ENCODE measurements around the gene SUGCT.

SUGCT gene

DNA sequence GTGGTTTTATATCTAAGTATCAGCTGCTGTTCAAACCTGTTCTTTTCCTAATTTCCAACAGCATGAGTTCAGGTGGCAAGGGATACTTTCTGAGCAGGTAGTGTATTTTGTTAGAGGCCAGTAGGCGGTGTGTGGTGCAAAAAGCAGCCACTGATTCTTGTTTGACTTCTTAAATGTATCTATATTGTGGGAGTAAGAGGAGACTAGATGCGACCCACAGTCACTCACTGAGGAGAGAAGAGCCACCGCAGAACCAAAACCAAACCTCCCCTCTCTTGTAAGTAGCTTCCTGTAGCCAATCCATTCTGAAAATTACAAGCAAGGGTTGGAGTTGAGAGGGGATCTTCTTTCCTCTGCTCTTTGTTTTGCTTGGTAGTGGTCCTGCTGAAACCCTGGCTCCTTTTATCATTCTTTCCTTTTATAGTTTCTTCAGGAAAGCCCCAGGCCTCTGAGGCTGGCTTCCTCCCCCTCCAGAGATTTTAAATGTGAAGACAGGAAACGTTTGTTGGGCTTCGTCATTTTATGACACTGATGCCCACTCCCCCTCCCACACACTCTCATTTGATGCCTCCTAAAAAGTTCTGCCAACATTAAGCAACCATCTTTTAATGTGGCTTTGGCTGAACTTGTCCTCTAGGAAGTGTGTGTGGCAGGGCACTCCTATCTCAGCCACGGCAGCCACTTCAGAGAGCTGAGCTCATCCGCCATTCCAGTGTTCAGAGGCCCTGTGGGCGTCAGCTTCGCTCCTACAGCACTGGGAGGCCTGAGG, 566.0 kb downstream of the SUGCT start:
- DNase-seq, result peak; percentile 3

DNA sequence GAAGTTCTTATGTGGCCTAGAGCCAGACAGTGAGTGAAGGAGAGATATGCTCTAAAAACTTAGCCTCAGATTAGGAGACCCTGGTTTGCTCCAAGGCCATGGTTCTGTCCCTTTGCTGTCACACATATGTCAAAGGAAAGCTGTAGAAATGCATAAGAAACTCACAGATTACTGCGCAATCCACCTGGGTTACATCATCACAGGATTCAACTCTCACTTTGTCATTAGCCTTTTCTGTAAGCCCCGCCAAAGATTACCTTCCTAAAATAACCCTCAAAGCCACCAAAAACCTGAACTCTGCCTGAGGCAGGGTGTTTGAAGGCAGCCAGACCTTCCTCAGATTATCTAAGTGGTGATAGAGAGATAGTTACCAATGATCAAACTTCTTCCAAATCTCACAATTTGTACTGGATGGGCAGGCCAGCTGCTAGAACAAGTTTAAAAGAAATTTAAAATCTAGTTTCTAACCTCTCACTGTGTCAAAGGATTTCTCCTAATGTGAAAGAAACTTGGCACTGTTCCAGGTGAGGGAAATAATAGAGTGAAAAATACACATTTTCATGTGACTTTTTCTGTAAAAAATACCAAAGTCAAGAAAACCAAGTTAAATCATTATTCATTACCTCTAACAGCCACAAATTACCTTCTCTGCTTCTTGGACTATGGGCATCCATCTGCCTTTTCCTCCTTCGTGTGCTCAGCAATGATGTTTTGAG, 567.2 kb downstream of the SUGCT start:
- DNase-seq, result no peak

DNA sequence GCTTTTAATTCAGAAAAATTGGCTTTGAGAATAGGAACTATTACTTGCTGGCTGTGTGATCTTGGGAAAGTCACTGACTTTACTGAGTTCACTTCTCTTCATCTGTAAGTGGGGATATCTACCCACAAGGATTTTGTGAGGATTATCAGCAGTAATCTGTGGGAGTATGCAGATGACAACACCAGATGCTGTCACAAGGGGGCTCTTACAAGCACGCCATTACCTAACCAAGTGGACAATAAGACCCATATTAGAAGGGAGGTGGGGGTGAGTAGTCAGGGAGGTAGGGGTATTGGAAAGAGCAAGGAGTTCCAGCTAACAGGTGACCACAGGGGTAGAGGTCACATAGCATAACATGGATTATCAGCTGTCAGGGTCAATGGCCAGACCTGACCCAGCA, 569.4 kb downstream of the SUGCT start:
- no peak for DNase-seq

DNA sequence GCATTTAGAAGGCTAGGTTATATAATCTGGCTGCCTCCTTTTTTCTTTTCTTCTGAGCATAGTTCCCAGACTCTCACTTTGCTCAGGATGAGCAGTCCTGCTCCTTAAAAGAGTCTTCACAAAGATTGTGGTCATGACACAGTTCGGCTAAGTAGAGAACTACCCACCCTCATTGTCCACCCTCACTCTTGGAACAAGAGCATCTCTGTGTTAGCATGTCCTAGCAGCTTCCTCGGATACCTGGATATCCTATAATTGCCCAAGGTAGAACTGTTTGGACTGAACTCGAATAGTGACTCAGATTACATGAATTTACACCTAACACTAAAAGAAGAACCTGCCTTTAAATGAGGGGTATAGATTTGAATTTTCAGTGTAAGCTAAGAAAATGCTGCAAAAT, 572.0 kb downstream of the SUGCT start:
- no peak for DNase-seq

DNA sequence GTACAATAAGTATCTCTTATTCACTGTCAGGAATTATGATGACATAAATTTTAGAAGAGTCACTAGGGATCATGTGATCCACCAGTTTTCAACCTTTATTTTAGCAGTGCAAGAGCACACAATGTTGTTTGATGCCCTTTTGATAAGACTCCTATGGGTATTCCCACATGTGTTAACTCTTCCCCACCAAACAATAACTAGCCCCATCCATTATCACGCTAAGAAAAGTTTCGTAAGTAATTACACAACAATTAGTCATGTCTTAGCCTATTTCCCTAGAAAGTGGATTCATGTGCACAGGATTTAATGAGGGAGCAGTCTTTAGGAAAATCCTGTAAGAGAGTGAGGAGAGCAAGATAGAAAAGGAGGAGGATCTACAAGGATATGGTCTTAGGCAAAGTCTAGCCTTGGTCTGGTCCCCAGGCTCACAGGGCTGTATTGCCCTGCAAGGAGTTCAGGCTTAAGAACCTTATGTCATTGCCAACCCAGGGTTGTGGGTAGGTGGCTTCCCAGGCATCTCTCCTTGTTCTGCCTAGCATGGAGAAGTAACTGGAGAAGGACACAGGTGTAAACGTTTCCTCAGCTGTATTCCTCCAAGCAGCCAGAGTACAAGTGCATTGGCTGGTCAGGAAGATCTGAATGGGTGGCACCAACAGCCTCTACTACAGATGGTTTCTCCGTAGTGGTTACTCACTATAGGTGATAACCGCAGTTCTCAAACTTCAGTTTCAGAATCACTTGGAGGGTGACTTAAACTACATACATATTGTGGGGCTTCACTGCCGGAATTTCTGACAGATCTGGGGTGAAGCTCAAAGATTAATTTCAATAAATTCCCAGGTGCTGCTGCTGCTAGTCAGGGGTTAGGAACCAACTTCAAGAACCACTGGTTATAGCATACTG, 574.5 kb downstream of the SUGCT start:
- peak; percentile 50 for DNase-seq

DNA sequence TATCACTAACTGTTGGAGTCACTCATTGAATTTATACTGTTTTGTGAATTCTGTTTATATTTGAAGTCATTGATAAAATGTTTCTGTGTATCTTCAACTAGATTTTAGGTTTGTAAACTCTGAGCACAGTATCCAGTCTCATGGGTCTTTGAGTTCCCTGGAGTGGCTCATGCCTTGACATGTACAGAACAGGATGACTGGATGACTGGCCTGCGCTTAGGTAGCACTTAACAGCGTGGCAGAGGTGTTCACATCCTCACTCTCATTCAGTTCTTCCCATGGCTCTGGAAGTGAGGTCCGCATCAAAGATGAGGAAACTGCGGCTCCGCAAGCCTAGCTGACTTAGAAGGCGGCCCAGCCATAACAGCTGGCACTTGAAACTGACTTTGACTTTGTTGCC, 576.9 kb downstream of the SUGCT start:
- no peak for DNase-seq

DNA sequence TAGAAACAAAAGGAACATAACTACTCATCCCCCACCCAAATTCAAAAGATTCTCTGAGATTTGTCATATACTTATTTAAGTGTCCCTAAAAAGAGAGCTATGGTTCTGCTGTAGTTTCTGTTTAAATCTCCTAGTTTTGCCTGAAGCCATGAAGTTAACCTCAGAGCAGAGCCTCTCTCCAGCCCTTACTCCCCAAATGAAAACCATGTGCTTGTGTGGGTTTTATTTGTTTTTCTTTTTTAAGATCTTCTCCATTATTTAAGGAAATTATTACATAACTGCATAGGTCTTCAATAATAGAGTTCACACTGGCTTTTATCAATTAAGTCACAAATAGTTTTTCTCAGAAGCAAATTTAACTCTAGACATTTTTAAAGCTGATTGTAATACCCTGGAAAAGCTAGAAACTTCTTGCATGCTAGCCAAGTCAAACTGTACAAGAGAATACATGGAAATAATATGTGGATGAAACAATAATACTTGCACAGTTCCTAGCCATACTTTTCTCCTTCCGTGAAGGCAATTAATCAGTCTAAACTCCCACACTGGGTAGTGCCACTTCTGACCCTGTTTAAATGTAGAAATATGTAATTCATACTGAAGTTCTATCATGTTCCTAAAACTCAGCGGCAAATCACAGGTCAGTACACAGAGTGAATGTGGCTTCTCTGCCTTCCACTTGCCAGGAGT, 579.7 kb downstream of the SUGCT start:
- DNase-seq, result no peak

DNA sequence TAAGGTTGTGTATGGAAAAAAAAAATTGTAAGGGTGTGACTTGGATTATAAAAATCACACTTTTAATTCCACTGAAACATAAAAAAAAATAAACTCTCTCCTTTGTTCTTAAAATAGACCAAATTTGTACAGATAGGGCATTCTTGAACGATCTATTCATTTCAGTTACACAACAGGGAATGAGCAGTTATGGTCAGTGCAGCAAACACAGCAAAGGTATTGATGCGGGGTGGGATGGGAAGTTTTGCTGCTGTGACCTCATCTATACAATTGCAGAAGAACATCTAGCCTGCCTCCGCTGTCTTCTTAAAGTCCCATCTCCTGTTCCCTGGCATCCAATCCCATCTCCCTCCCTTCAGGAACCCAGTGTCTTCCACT, 580.2 kb downstream of the SUGCT start:
- DNase-seq, result no peak

DNA sequence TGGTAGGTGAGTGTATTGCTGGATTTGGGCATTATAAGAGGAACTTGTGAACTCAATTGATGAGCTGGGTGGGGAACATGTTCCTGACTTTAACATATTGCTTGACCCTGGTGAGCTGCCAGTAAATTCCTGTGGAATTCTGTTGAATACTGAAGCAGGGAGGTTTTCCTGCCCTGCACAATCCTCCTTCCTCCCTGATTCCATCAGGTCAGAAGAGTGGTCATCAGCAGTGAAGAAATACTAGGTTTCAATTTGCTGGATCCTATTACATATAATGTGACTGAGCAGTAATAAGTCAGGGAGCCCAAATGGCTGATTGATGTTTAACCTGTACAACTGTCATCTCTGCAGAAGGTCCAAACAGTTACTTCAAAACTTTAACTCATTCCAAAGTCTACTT, 581.2 kb downstream of the SUGCT start:
- no peak for DNase-seq

DNA sequence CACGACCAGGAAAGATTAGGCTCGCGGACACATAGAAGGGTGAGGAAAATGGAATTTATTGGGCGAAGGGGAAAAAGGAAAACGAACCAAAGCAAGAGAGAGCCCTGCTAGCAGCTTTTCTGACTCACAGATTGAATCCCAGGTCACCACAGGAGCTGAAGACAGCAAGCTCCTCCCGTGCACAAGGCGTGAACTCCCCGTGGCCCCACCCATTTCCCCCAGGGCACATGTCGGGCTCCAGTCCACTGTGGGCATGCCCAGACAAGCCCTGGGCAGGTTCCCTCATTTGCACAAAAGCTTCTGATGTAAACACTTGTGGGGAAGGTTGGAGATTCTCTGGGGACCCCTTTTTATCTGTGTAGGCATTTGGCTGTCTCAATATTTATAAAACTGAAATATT, 582.4 kb downstream of the SUGCT start:
- peak; percentile 25 for DNase-seq

DNA sequence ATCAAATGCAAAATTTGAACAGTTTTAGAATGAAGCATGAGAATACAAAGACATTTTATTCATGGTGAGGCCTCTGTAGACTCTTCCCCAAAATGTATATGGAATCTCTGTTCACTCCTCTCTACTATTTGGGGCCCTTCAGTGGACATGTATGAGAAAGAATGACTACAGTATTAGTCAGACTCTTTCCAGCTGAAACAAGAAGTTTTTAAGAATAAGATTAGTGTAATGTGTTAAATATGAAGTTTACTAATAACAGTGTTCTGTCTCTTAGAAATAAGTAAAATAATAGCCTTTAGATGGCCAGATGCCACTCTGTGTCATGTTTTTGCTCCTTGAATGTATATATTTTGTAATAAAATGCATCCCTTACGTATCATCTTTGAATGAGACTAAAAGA, 585.6 kb downstream of the SUGCT start:
- no peak for DNase-seq

DNA sequence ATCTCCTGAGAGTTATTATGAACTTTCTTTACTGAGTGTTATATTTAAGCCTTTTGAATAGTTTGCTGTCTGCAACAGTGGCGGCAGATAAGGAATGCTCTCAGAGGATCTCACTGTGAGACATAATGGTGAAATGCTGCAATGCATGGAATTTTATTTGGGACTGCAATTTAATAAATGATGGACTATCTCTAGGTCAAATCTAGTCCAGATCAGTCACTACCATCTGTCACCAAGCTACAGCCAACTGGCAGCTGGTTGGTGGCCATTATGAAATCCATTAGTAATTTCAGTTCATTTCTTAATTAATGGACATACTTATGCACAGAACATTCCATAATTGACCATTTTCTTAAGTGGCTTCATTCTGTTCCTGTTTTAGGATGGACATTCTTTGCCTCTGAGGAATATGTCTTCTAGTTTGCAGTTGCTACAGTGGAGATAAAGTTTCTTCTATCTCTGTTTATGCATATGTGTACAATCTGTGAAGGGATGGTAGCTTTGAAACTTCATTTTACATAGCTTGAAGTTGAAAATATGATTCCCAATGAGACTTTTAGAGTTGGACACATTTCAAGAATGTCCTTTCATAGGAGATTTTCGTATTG, 586.6 kb downstream of the SUGCT start:
- no peak for DNase-seq

DNA sequence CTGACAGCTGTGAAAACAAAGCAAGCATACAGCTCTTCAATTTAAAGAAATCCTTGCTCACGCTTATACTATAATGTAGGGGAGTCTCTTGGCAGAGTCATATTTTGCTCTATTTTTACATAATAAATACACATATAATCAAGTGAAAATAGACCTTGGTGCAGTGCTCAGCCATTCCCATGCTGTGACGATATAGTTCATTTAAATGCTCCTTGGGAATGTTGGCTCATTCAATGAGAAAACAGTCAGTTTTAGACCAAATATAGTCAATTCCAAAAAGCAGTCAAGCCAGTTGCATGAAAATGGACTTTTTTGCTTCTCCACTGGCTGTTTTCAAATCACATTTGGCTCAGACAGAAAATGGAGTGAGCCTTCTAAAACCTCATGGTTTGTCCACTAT, 587.4 kb downstream of the SUGCT start:
- DNase-seq, result no peak

DNA sequence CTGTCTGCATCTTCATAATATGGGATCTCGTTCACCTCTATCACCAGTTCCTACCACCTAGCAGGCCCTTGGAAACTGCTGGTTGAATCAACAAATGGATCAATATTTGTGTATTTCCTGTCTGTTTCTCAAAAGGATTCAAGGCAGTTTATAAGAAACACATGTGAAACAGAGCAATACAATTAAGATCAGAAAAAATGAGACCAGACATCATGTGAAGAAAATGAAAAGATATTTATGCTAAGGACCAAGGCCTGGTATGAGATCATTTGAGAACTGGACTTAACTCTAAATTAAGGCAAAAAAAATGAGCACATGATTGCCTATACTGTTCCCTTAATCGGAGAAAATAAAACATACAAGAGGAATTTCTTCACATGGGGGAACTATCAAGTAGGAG, 589.0 kb downstream of the SUGCT start:
- DNase-seq, result no peak

DNA sequence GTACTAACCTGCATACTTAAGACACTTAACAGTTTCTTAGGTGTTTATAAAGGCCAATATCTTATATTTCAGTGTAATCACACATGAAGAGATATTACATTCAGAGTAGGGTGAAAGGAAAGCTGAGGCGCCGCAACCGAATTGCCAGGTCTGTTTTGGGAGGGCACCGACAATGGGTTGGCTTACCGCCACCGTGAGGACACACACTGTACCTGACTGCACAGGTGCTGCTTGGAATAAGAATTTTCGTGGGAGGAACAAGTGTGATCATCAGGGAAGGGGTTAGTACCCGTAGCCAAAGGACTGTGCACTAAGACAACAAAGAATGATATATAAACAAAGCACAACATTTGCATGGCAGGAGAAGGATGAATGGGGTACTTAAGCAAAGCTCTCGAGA, 591.8 kb downstream of the SUGCT start:
- DNase-seq, result no peak

DNA sequence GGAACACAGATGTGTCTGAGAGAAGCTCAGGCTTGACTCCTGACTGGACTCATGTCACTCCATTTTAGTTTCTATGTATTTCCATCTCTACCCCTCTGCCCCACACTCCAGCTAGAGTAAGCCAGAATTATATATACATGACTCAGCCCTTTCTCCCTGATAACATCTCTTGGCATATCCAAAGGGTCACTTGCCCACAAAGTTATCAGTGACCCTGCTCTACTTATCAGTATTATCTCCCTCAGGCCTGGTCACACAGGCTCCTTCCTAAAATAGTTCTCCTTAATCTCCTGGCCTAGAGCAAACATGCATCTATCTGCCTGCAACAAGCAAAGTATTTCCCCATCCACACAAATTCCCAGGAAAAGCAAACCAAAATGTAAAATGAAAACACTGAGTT, 598.3 kb downstream of the SUGCT start:
- DNase-seq, result no peak

DNA sequence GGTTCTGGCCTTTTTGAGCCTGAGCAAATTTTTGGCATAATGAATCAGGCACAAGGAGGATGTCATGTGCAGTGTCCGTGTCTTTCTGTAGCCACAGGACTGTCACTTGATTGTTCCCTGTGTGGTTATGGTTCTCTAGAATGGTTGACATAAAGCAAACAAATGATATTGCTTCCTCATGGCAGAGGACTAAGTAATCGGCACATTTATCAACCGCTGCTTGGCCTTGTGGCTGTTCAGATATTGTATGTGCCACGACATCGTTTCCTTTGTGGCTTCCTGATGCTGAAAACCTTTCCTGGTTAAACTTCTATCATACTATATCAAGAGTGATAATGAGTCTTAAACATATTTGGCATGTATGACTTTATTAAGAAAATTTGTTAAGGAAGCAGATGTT, 598.8 kb downstream of the SUGCT start:
- DNase-seq, result peak; percentile 1

DNA sequence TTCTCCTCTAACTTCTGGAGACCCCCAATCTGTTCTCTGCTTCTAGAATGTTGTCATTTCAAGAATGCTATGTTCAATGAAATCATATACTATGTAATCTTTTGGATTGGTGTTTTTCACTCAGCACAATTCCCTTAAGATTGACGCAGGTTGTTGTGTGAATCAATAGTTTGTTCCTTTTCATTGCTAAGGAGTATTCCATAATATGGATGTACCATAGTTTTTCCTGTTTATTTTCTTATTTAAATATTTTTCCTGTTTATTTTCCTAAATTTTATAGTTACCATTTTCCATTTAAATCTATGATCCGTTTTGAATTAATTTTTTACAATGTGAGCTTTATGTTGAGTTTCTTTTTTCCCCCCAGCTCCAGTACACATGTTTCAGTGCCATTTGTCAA, 604.5 kb downstream of the SUGCT start:
- no peak for DNase-seq

DNA sequence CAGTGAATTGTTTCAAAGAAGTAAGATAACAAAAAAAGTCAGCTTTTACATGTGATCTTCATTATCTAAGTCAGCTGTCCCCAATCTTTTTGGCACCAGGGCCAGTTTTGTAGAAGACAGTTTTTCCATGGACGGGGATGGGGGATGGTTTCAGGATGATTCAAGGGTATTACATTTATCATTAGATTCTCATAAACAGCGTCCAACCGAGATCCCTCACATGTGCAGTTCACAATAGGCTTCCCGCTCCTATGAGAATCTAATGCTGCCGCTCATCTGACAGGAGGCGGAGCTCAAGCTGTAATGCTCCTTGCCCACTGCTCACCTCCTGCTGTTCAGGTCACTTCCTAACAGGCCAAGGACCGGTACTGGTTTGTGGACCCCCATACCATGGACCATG, 607.5 kb downstream of the SUGCT start:
- DNase-seq, result no peak

DNA sequence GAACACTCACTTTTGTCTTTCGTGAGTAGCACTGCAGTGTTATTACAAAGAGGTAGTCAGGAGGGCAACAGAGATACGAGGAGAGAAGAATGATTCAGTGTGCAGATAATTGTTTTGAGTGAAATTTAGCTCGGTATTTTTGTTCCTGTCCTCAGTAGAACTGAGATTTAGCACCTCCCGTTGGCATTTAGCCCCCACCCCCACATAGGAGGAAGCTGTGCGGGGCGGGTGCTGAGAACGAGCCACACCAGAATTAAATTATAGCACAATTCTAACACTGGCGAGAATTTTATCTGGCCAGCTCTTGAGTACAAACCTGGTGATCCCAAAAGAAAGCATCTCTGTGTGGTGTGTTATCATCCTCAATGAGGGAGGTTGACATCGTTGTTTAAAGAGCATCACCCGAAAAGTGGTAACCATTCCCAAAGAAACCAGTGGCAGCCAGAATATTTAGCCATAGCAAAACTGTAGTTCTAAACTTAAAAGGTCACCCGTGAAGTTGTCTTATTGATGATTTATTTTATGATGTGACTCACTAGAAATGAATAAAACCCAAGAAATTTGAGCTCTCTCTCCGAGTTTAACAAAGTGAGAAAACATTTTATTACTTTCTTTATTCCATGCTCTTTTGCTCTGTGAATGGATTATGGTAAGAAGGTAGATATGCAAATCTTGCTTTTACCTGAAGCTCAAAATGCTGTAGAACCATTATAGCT, 612.2 kb downstream of the SUGCT start:
- DNase-seq, result no peak

DNA sequence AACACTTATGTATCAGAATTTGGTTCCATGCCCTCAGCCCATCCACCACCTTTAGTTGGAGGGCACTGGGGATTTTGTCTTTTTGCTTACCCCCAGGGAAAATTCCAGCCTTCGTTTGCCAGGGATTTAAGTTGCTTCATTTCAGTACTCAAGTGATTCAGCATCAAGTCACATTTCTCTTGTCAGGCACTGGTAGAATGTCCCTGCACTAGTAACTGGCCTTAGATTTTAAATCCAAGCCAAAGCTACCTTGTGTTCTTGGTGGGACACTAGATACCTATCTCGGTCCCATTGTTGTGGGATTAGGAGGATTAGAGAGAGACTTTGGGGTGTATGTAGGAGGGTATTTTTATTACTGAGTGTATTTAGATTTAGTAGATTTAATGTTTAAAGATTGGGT, 613.1 kb downstream of the SUGCT start:
- no peak for DNase-seq

DNA sequence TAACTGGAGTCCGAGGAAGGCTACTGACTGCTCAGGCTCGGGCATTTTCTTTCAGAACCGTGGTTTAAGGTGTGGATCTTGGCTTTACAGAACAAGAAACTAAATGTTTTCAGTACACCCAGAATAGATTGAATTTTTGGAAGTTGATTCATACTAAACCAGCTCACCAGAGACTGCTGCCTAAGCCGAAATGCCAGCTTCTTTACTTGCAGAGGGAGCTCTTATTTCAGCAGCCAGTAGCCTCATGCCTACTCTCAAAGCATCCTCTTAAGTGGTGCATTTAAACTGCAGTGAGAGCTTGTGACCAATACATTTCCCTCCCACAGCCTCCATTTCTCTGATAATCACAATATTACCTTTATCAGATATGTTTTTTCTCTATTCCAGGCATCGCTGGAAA, 615.1 kb downstream of the SUGCT start:
- no peak for DNase-seq
